Epithelial cell of esophagus (primary cell): Measurements from ENCODE around the gene MEN1.

Experiments
- DNase-seq: peaks from one replicate; pipeline ENCODE4 v3.0.0; 2010; ENCODE audit warnings: low read depth
- H3K4me3 ChIP-seq: 2 replicates; pipeline ENCODE4 v1.5.1; 2011; ENCODE audit warnings: mild to moderate bottlenecking, low read length, control low read depth
- TF ChIP-seq, protein P1 (sequence below): IDR thresholded peaks from 2 replicates; pipeline ENCODE4 v1.5.1; 2011; ENCODE audit warnings: low read depth, mild to moderate bottlenecking, low read length, control low read depth, inconsistent platforms; ENCODE audit not compliant: insufficient read depth; ENCODE audit errors: missing control alignments

The MEN1 gene

DNA sequence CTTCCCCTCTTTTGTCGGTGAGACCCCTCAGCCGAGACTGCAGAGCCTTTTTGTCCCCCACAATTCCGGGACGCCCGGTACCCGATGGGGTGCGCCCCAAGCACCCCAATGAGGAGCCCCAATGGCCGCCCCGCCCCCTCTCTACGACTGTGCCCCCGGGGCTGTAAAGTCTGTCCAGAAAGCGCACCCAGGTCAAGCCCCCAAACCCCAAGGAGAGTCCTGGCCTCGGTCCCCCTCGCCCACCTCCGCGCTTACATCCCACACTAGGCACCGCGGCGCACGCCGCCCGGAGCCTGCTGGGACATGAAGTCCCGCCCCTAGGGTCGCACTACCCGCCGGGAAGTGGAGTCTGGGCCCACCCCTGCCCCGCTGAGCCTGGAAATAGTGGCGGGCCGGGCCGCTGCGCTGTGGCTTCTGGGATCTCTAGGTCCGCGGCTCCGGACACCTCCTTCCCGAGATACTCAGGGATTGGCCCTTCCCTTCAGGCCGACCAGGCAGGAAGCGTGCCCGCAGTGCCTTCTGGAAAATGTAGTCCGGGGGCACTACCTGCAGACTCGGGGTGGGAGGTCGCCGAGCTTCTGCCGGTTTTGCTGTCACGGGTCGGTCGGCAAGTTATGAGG, at the start of gene MEN1:
MEN1 (minus strand) TSS at position 281 of the 620 bp plus-strand sequence. CDS start 442 bp downstream, outside the sequence.
- TF ChIP-seq, protein P1, sequence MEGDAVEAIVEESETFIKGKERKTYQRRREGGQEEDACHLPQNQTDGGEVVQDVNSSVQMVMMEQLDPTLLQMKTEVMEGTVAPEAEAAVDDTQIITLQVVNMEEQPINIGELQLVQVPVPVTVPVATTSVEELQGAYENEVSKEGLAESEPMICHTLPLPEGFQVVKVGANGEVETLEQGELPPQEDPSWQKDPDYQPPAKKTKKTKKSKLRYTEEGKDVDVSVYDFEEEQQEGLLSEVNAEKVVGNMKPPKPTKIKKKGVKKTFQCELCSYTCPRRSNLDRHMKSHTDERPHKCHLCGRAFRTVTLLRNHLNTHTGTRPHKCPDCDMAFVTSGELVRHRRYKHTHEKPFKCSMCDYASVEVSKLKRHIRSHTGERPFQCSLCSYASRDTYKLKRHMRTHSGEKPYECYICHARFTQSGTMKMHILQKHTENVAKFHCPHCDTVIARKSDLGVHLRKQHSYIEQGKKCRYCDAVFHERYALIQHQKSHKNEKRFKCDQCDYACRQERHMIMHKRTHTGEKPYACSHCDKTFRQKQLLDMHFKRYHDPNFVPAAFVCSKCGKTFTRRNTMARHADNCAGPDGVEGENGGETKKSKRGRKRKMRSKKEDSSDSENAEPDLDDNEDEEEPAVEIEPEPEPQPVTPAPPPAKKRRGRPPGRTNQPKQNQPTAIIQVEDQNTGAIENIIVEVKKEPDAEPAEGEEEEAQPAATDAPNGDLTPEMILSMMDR = no peak
- peak; percentile 97 for DNase-seq
- peak within 1 kb of the TSS; percentile 78 for H3K4me3 ChIP-seq

DNA sequence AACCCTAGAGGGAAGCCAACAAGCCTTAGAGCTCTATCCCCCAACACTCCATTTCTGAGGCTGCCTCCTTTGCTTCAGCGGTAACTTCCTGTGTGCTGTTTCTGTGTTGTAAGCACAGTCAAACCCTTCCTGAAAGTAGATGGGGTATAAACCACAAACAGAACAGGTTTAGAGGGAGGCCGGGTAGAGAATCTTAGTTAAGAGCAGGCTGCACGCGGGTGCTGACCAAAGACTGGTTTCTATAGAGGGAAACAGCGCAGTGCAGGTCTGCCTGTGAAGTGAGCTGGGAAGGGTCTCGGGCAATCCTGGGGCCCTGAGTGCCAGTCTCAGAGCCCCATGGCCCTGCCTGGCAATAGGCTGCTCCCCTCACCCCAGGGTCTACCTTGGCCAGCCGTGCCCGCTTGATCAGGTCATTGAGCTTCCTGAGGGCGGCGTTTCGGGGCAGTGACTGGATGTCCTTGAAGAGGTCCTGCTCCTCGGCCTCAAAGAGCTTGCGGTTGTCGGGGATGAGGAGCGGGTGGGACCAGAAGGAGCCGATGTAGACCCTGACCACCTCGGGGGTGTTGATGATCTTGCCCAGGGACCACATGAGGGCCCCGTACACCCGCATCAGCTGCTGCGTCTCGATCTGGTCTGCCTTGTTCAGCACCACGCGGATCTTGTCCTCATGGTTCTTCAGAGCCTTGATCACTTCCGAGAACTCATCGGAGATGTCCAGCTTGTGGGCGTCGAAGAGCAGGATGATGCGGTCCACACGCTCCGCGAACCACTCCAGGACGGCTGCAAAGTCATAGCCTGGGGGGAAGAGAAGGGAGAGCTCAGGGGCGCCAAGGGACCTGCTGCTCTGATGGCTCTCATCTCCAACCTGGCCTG, 49.4 kb upstream of the MEN1 start:
- H3K4me3 ChIP-seq = no peak overlapping the region
- TF ChIP-seq, protein P1 = no peak
- DNase-seq = no peak

GRCh38 chr11:64858467-64859263, 48.3 kb upstream of the MEN1 start:
- H3K4me3 ChIP-seq = no peak overlapping the region
- no peak for DNase-seq
- TF ChIP-seq, protein P1 = no peak

GRCh38 chr11:64857485-64857884, 47.1 kb upstream of the MEN1 start:
- H3K4me3 ChIP-seq = no peak overlapping the region
- TF ChIP-seq, protein P1 = no peak
- no peak for DNase-seq

GRCh38 chr11:64856382-64857227, 46.3 kb upstream of the MEN1 start:
- TF ChIP-seq, protein P1 = no peak
- DNase-seq = peak; percentile 97
- no peak overlapping the region for H3K4me3 ChIP-seq
